PC-3 (cell line): ENCODE results near the gene C2orf78.
A peak's percentile ranks its signal among the peaks of the same experiment; 100 is the strongest.

Experiments used
- CTCF ChIP-seq: fragments of 300-600 bp; sonication (generic); conservative IDR thresholded peaks from 2 replicates; pipeline ENCODE4 v1.5.1; 2017; ENCODE audit warnings: antibody characterized with exemption, low read depth, mild to moderate bottlenecking, low read length
- EZH2phosphoT487 ChIP-seq: fragments of 300-600 bp; sonication (generic); IDR thresholded peaks from 2 replicates; pipeline ENCODE4 v1.6.1; 2018; ENCODE audit warnings: mild to moderate bottlenecking, antibody characterized with exemption, low read length, borderline replicate concordance

DNA sequence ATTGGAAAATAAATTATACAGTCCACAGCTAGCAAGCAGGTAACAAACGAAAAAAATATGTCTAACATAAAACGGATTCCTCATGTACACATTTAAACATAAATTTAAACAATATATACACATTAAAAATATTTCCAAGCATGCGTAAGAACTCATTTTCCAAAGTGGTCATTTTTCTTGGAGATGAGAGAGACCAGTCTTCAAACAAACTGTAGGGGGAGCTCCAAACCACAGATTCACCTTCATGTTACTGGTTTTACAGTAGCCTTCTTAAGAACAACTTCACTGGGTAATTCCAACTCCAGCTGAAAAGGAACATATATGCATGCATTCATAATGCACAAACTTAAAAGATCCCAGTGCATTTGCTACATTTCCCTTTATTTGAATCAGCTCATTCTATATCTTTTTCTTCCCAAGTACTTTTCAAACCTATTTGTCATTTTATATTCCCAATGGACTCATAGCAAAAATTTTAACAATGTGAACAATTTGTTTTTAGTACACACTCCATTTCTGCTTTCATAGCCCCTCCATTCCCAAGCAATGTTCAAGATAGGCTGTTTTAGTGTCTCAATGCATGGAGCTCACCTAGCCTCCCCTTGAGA, 40.0 kb downstream of the C2orf78 start:
- TF ChIP-seq EZH2phosphoT487 (no peak), CTCF (peak; percentile 94)
